GM13977 (cell line): ENCODE results near the gene ADAMTS13.
"Not testable (repeated sequence)": the region's sequence is repeated elsewhere in the genome, so short reads cannot be mapped to it uniquely, and the experiment has no call there.

Experiments
- DNase-seq: peaks from one replicate; pipeline ENCODE4 v3.0.0; 2012; ENCODE audit warnings: low spot score
- in situ Hi-C: fragments of 300-500 bp; cut with MboI; formaldehyde crosslinking; loops from one replicate; pipeline ENCODE4 v1.12.0; 2022; ENCODE audit warnings: low sequenced_read_pairs, low pct_unique_long_range_greater_than_20kb, mixed read lengths, inconsistent platforms; ENCODE audit not compliant: unreplicated experiment
- TF ChIP-seq, protein P1 (sequence below): IDR thresholded peaks from 2 replicates; pipeline ENCODE4 v1.5.1; 2012; ENCODE audit warnings: mild to moderate bottlenecking, control low read depth; ENCODE audit not compliant: insufficient read depth; ENCODE audit errors: extremely low read depth, missing control alignments

ADAMTS13 gene

DNA sequence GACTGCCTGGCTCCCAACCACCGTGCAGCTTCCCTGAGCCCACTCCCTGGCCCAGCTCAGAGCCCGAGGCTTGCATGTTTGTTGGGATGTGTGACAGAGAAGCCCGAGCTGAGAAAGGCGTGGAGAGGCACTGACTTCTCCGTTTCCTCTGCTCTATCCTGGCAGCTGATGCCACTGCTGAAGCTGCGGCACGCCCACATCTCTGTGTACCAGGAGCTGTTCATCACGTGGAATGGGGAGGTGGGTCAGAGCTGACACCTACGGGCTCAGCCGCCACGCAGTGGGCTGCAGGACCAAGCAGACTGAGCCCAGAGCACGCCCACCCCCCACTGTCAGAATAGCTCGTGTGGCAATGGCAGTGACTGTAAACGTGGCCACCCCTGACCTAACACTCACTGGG lies 36.7 kb upstream of the ADAMTS13 start:
- TF ChIP-seq, protein P1, sequence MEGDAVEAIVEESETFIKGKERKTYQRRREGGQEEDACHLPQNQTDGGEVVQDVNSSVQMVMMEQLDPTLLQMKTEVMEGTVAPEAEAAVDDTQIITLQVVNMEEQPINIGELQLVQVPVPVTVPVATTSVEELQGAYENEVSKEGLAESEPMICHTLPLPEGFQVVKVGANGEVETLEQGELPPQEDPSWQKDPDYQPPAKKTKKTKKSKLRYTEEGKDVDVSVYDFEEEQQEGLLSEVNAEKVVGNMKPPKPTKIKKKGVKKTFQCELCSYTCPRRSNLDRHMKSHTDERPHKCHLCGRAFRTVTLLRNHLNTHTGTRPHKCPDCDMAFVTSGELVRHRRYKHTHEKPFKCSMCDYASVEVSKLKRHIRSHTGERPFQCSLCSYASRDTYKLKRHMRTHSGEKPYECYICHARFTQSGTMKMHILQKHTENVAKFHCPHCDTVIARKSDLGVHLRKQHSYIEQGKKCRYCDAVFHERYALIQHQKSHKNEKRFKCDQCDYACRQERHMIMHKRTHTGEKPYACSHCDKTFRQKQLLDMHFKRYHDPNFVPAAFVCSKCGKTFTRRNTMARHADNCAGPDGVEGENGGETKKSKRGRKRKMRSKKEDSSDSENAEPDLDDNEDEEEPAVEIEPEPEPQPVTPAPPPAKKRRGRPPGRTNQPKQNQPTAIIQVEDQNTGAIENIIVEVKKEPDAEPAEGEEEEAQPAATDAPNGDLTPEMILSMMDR: no peak
- DNase-seq: no peak
- in situ Hi-C loops: no loop called here

DNA sequence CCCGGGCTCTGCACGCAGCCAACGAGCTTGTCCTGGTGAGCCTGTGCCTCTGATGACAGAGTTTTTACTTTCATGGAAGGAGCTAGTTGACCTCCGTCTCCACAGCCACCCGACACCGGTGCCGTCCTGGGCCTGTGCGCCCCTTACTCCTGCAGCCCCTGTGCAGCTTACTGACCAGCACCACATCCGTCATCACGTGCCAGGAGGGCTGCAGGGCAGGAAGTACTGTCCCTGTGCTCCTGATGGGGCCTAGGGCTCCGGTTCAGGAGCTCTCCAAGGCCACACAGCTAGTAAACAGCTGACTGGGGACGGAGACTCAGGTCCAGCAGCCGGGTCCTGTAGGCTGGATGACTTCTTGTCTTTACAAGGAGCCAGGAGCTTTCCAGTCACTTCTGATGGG lies 35.8 kb upstream of the ADAMTS13 start:
- no peak for DNase-seq
- TF ChIP-seq, protein P1: no peak
- in situ Hi-C loops: no loop called here

DNA sequence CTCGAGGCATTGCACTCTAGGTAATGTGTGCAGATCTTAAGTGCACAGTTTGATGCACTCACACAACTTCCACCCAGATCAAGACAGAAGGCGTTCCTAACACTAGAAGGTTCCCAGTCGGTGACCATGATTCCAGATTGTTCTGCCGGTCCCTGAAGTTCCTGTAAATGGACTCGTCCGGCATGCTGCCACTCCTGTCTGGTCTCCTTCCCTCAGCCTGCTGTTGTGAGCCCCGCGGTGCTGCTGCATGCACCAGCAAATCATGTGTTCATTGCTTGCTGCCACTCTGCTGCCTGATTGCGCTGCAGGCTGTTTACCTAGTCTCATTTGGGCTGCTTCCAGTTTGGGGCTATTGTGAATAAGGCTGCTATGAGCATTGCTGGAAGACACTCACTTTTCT lies 34.5 kb upstream of the ADAMTS13 start:
- in situ Hi-C loops: no loop called here
- TF ChIP-seq, protein P1: no peak

DNA sequence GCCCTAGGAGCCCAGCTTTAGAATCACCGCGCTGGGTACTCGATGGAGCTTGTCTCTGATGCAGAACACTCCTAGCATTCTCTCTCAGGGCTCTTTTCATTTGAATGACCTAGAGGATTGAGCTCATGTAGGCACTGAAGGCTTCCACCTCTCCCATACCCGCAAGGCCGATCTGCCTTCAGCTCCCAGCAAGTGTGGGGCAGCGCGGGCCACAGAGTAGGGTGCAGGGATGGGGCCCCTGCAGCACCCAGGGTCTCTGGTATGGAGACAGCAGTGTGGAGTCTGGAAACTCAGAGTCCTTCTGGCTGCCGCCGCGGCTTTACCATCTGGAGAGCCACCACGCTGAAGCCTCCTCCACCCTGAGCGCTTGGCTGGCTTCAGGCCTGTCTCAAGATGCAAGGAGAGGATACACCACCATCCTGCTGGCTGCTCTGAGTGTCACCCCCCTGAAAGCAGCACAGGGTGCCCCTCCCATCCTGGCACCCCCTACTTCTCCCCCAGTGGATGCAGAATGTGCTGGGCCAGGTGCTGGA lies 33.1 kb upstream of the ADAMTS13 start:
- DNase-seq: no peak
- TF ChIP-seq, protein P1: no peak
- in situ Hi-C loops: no loop called here

More for the DNA sequence above, 34.5 kb upstream of the ADAMTS13 start:
- DNase-seq: no peak

DNA sequence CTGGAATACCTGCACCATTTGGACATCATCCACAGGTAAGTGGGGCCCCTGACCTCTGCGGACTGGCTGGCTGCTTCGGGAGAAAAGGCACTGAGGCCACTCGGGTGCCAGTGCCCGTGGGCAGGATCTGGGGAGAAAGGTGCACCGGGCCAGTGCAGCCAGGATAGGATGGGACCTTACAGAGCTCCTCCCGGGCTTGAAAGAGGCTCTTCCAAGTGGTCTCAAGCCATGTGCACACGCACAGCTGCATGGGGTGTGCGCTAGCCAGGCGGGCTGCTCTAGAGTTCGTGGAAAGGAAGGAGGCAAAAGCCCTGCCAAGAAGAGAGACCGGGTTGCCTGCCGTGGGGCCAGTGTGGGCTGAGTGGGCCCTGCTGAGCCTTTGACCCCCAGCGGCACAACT lies 32.6 kb upstream of the ADAMTS13 start:
- no peak for DNase-seq
- in situ Hi-C loops: no loop called here
- TF ChIP-seq, protein P1: no peak

DNA sequence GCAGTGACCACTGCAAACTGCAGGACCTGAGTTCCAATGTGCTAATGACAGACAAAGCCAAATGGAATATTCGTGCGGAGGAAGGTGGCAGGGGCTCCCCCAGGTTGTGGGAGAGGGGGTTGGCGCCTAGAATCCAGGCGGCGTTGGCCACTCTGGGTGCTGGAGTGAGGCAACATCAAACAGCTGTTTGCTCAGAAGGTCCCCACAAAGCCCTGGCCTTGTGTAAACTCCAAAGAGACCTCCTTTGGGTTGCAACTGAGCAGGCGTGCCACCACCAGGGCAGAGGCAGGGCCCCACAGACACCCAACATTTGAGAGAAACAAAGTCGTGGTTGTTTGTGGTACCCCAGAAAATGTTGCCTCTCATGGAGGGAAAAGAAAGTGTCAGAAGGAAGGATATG lies 31.5 kb upstream of the ADAMTS13 start:
- in situ Hi-C loops: no loop called here
- DNase-seq: no peak

DNA sequence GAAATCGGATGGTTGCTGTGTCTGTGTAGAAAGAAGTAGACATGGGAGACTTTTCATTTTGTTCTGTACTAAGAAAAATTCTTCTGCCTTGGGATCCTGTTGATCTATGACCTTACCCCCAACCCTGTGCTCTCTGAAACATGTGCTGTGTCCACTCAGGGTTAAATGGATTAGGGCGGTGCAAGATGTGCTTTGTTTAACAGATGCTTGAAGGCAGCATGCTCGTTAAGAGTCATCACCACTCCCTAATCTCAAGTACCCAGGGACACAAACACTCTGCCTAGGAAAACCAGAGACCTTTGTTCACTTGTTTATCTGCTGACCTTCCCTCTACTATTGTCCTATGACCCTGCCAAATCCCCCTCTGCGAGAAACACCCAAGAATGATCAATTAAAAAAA lies 30.7 kb upstream of the ADAMTS13 start:
- in situ Hi-C loops, DNase-seq: not testable (repeated sequence)

More for the DNA sequence above, 31.5 kb upstream of the ADAMTS13 start:
- TF ChIP-seq, protein P1: no peak

DNA sequence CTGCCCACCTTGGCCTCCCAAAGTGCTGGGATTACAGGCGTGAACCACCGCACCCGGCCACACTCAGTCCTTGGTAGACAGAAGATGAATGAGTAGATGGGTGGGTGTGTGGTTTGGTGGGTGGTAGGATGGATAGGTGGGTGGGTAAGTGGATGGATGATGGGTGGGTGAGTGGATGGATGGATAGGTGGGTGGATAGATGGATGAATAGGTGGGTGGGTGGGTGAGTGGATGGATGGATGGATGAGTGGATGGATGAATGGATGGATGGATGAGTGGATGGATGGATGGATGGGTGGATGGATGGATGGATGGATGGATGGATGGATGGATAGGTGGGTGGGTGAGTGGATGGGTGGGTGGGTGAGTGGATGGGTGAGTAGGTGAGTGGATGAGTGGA lies 29.9 kb upstream of the ADAMTS13 start:
- DNase-seq, in situ Hi-C loops: not testable (repeated sequence)
